Measurements from ENCODE around the gene REXO5. TPM values are rescaled to one million over a fixed set of nuclear protein-coding genes. Genes with fewer than 3 reads are reported as not detected.

Gene REXO5
- total RNA-seq, 1 donor from 2014 or later: 1.8 TPM

- Histone ChIP-seq H2AFZ (ENCODE audit: low read depth, low read length) (no peak overlapping the region), H3K36me3 (ENCODE audit: insufficient read depth, low read length) (peaks cover 3% of the 10 kb centered on the region), H3K27me3 (ENCODE audit: insufficient read depth, low read length) (no peaks in the 10 kb centered on the region), H3K9me3 (ENCODE audit: insufficient read depth, low read depth, low read length) (no peaks in the 10 kb centered on the region), H4K20me1 (ENCODE audit: insufficient read depth, low read length) (peaks cover 65% of the 10 kb centered on the region), H3K79me2 (ENCODE audit: insufficient read depth, low read length) (peaks cover 97% of the 10 kb centered on the region), H3K4me1 (ENCODE audit: insufficient read depth, low read length) (peaks cover 34% of the 10 kb centered on the region), H3K9ac (ENCODE audit: low read length) (no peak overlapping the region), H3K4me2 (ENCODE audit: low read length) (peak overlapping the region; percentile 18), H3K4me3 (ENCODE audit: insufficient read depth, low read depth, low read length) (no peak overlapping the region), H3K27ac (ENCODE audit: low read depth, low read length) (no peak overlapping the region)
- Mint-ChIP-seq H3K4me3 (ENCODE audit: unreplicated experiment) (no peak overlapping the region), H3K27me3 (ENCODE audit: low read depth, unreplicated experiment) (no peaks in the 10 kb centered on the region), H3K36me3 (ENCODE audit: low read depth, unreplicated experiment) (peaks cover 13% of the 10 kb centered on the region), H3K4me1 (ENCODE audit: low read depth, unreplicated experiment) (peaks cover 48% of the 10 kb centered on the region), H3K27ac (ENCODE audit: unreplicated experiment) (no peak overlapping the region), H3K9me3 (ENCODE audit: unreplicated experiment) (no peaks in the 10 kb centered on the region)
- FAIRE-seq (no peak), DNase-seq (ENCODE audit: low read depth) (peak; percentile 51)
- TF ChIP-seq EZH2 (IDR thresholded peaks at IDR 0.05; ENCODE audit: insufficient read depth, low read length) (no peak), CTCF (IDR thresholded peaks at IDR 0.05; ENCODE audit: insufficient read depth, low read depth, low read length) (no peak)
Measured at GRCh38 chr16:20868890-20869289, 62.6 kb downstream of the REXO5 start.

- FAIRE-seq: no peak
- no peak overlapping the region for H2AFZ ChIP-seq (ENCODE audit: low read depth, low read length)
- H4K20me1 ChIP-seq (ENCODE audit: insufficient read depth, low read length): peaks cover 78% of the 10 kb centered on the region
Measured at GRCh38 chr16:20870122-20870820, 63.9 kb downstream of the REXO5 start.

More at GRCh38 chr16:20870122-20870820, 63.9 kb downstream of the REXO5 start:
- H3K4me2 ChIP-seq (ENCODE audit: low read length): no peak overlapping the region
- no peak overlapping the region for H3K27ac ChIP-seq (ENCODE audit: low read depth, low read length)
- DNase-seq (ENCODE audit: low read depth): no peak
- H3K27me3 ChIP-seq (ENCODE audit: insufficient read depth, low read length): no peaks in the 10 kb centered on the region
- Mint-ChIP-seq H3K27ac (ENCODE audit: unreplicated experiment) (no peak overlapping the region), H3K4me1 (ENCODE audit: low read depth, unreplicated experiment) (peaks cover 48% of the 10 kb centered on the region), H3K36me3 (ENCODE audit: low read depth, unreplicated experiment) (peaks cover 13% of the 10 kb centered on the region), H3K4me3 (ENCODE audit: unreplicated experiment) (no peak overlapping the region), H3K27me3 (ENCODE audit: low read depth, unreplicated experiment) (no peaks in the 10 kb centered on the region), H3K9me3 (ENCODE audit: unreplicated experiment) (no peaks in the 10 kb centered on the region)
- peaks cover 37% of the 10 kb centered on the region for H3K4me1 ChIP-seq (ENCODE audit: insufficient read depth, low read length)
- TF ChIP-seq CTCF (IDR thresholded peaks at IDR 0.05; ENCODE audit: insufficient read depth, low read depth, low read length) (no peak), EZH2 (IDR thresholded peaks at IDR 0.05; ENCODE audit: insufficient read depth, low read length) (no peak)
- H3K4me3 ChIP-seq (ENCODE audit: insufficient read depth, low read depth, low read length): no peak overlapping the region
- peaks cover 3% of the 10 kb centered on the region for H3K36me3 ChIP-seq (ENCODE audit: insufficient read depth, low read length)
- no peak overlapping the region for H3K9ac ChIP-seq (ENCODE audit: low read length)
- no peaks in the 10 kb centered on the region for H3K9me3 ChIP-seq (ENCODE audit: insufficient read depth, low read depth, low read length)
- peaks cover 97% of the 10 kb centered on the region for H3K79me2 ChIP-seq (ENCODE audit: insufficient read depth, low read length)
